MG63 (cell line): ENCODE data around the gene ARIH1. TPM values are rescaled to one million over a fixed set of nuclear protein-coding genes. Genes with fewer than 3 reads are reported as not detected.
"Not testable (repeated sequence)": the region's sequence is repeated elsewhere in the genome, so short reads cannot be mapped to it uniquely, and the experiment has no call there.

Experiments
- DNase-seq: peaks from one replicate; pipeline ENCODE4 v3.0.0-alpha.2; 2020
- H3K27me3 ChIP-seq: fragments of 250-450 bp; sonication (Bioruptor Pico); 2 replicates; pipeline ENCODE4 v1.5.1; 2020; ENCODE audit warnings: mild to moderate bottlenecking, moderate library complexity
- H3K36me3 ChIP-seq: fragments of 250-450 bp; sonication (Bioruptor Pico); 2 replicates; pipeline ENCODE4 v1.5.1; 2020; ENCODE audit warnings: mild to moderate bottlenecking, moderate library complexity
- H3K4me3 ChIP-seq: fragments of 250-450 bp; sonication (Bioruptor Pico); 2 replicates; pipeline ENCODE4 v1.5.1; 2020; ENCODE audit warnings: mild to moderate bottlenecking, moderate library complexity
- H3K9me3 ChIP-seq: fragments of 250-450 bp; sonication (Bioruptor Pico); 2 replicates; pipeline ENCODE4 v1.5.1; 2020; ENCODE audit warnings: mild to moderate bottlenecking, moderate library complexity
- total RNA-seq: library from RNA; depleted of rRNA; stranded (reverse); fragments of >200 nt; shearing (Covaris generic); gene quantifications from 2 replicates; pipeline ENCODE4 v1.2.3, GENCODE V29; 2014; ENCODE audit warnings: low replicate concordance

The ARIH1 gene
- total RNA-seq, 1 experiment from 2014 or later, result 62.6 TPM

- H3K27me3 ChIP-seq, H3K9me3 ChIP-seq, DNase-seq: not testable (repeated sequence)
- Histone ChIP-seq H3K4me3 (peak overlapping the region; percentile 88), H3K36me3 (peaks cover 59% of the 10 kb centered on the region)
These were observed 2.2 kb downstream of the ARIH1 start for GRCh38 chr15:72476330-72476729.

GRCh38 chr15:72481015-72481659 lies 7.0 kb downstream of the ARIH1 start:
- H3K9me3 ChIP-seq, result no peaks in the 10 kb centered on the region
- H3K4me3 ChIP-seq, result no peak overlapping the region
- peaks cover 70% of the 10 kb centered on the region for H3K36me3 ChIP-seq
- DNase-seq, result no peak
- no peaks in the 10 kb centered on the region for H3K27me3 ChIP-seq

- Histone ChIP-seq H3K4me3 (no peak overlapping the region), H3K27me3 (no peaks in the 10 kb centered on the region), H3K9me3 (no peaks in the 10 kb centered on the region), H3K36me3 (peaks cover 59% of the 10 kb centered on the region)
- DNase-seq, result no peak
These were observed 8.1 kb downstream of the ARIH1 start for GRCh38 chr15:72482275-72482674.

- no peak for DNase-seq
- no peaks in the 10 kb centered on the region for H3K27me3 ChIP-seq
- no peaks in the 10 kb centered on the region for H3K9me3 ChIP-seq
- no peak overlapping the region for H3K4me3 ChIP-seq
- peaks cover 50% of the 10 kb centered on the region for H3K36me3 ChIP-seq
These were observed 9.1 kb downstream of the ARIH1 start for GRCh38 chr15:72483279-72483678.

GRCh38 chr15:72486144-72486543 lies 12.0 kb downstream of the ARIH1 start:
- Histone ChIP-seq H3K27me3 (no peaks in the 10 kb centered on the region), H3K9me3 (no peaks in the 10 kb centered on the region), H3K36me3 (peaks cover 29% of the 10 kb centered on the region), H3K4me3 (no peak overlapping the region)
- DNase-seq, result no peak

- DNase-seq, result no peak
- Histone ChIP-seq H3K27me3 (no peaks in the 10 kb centered on the region), H3K4me3 (no peak overlapping the region), H3K36me3 (peaks cover 28% of the 10 kb centered on the region), H3K9me3 (no peaks in the 10 kb centered on the region)
These were observed 13.1 kb downstream of the ARIH1 start for GRCh38 chr15:72487070-72487797.

- no peaks in the 10 kb centered on the region for H3K9me3 ChIP-seq
- no peak for DNase-seq
These were observed 14.4 kb downstream of the ARIH1 start for GRCh38 chr15:72488558-72488957.

GRCh38 chr15:72489943-72490554 lies 15.9 kb downstream of the ARIH1 start:
- no peak for DNase-seq
- H3K9me3 ChIP-seq, result no peaks in the 10 kb centered on the region
- no peak overlapping the region for H3K4me3 ChIP-seq
- no peaks in the 10 kb centered on the region for H3K27me3 ChIP-seq
- H3K36me3 ChIP-seq, result peaks cover 19% of the 10 kb centered on the region

More at GRCh38 chr15:72488558-72488957, 14.4 kb downstream of the ARIH1 start:
- H3K36me3 ChIP-seq, result peaks cover 27% of the 10 kb centered on the region
- H3K27me3 ChIP-seq, result no peaks in the 10 kb centered on the region
- H3K4me3 ChIP-seq, result no peak overlapping the region

- H3K27me3 ChIP-seq, result no peaks in the 10 kb centered on the region
- DNase-seq, result peak; percentile 45
- peaks cover 17% of the 10 kb centered on the region for H3K36me3 ChIP-seq
- H3K9me3 ChIP-seq, result no peaks in the 10 kb centered on the region
- no peak overlapping the region for H3K4me3 ChIP-seq
These were observed 17.6 kb downstream of the ARIH1 start for GRCh38 chr15:72491768-72492167.

- Histone ChIP-seq H3K36me3 (peaks cover 17% of the 10 kb centered on the region), H3K9me3 (no peaks in the 10 kb centered on the region), H3K4me3 (no peak overlapping the region), H3K27me3 (no peaks in the 10 kb centered on the region)
- no peak for DNase-seq
These were observed 18.6 kb downstream of the ARIH1 start for GRCh38 chr15:72492733-72493132.

- DNase-seq, result no peak
- Histone ChIP-seq H3K9me3 (no peaks in the 10 kb centered on the region), H3K36me3 (peaks cover 17% of the 10 kb centered on the region), H3K27me3 (no peaks in the 10 kb centered on the region), H3K4me3 (no peak overlapping the region)
These were observed 19.1 kb downstream of the ARIH1 start for GRCh38 chr15:72493220-72493619.

GRCh38 chr15:72495007-72495406 lies 20.9 kb downstream of the ARIH1 start:
- H3K4me3 ChIP-seq, result no peak overlapping the region
- no peaks in the 10 kb centered on the region for H3K27me3 ChIP-seq
- peaks cover 20% of the 10 kb centered on the region for H3K36me3 ChIP-seq
- H3K9me3 ChIP-seq, result no peaks in the 10 kb centered on the region
- DNase-seq, result no peak

- H3K36me3 ChIP-seq, result peaks cover 31% of the 10 kb centered on the region
- no peak for DNase-seq
- H3K4me3 ChIP-seq, result no peak overlapping the region
- no peaks in the 10 kb centered on the region for H3K9me3 ChIP-seq
- no peaks in the 10 kb centered on the region for H3K27me3 ChIP-seq
These were observed 22.7 kb downstream of the ARIH1 start for GRCh38 chr15:72496783-72497182.

GRCh38 chr15:72497402-72497801 lies 23.3 kb downstream of the ARIH1 start:
- Histone ChIP-seq H3K4me3 (no peak overlapping the region), H3K36me3 (peaks cover 30% of the 10 kb centered on the region), H3K27me3 (no peaks in the 10 kb centered on the region), H3K9me3 (no peaks in the 10 kb centered on the region)
- no peak for DNase-seq

GRCh38 chr15:72502220-72502809 lies 28.2 kb downstream of the ARIH1 start:
- no peak for DNase-seq
- no peak overlapping the region for H3K4me3 ChIP-seq
- H3K9me3 ChIP-seq, result no peaks in the 10 kb centered on the region
- no peaks in the 10 kb centered on the region for H3K27me3 ChIP-seq
- peaks cover 21% of the 10 kb centered on the region for H3K36me3 ChIP-seq

- no peak overlapping the region for H3K4me3 ChIP-seq
- no peaks in the 10 kb centered on the region for H3K9me3 ChIP-seq
- no peaks in the 10 kb centered on the region for H3K27me3 ChIP-seq
- peaks cover 21% of the 10 kb centered on the region for H3K36me3 ChIP-seq
- DNase-seq, result no peak
These were observed 29.0 kb downstream of the ARIH1 start for GRCh38 chr15:72503147-72503546.

GRCh38 chr15:72507402-72508092 lies 33.4 kb downstream of the ARIH1 start:
- no peaks in the 10 kb centered on the region for H3K27me3 ChIP-seq
- no peaks in the 10 kb centered on the region; the same call in 1 of the 2 replicates for H3K36me3 ChIP-seq
- H3K9me3 ChIP-seq, result no peaks in the 10 kb centered on the region
- H3K4me3 ChIP-seq, result no peak overlapping the region
- no peak for DNase-seq
